ENCODE data around the gene USF2.

DNA sequence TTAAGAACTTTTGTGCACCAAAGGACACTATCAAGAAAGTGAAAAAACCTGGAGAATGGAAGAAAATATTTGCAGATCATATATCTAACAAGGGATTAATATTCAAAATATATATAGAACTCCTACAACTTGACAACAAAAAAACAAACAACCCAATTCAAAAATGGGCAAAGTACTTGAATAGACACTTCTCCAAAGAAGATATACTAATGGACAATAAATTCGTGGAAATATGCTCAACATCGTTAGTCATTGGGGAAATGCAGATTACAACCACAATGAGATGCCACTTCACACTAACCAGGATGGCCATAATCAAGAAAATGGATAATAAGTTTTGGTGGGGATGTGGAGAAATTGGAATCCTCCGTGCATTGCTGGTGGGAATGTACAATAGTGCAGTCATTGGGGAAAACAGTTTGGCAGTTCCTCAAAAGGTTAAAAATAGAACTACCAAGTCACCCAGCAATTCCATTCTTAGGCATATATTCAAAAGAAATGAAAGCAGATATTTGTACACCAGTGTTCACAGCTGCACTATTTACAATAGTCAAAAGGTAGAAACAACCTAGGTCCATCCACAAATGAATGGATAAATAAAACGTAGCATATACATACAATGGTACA lies 22.2 kb upstream of the USF2 start:
- TF ChIP-seq, protein P1, sequence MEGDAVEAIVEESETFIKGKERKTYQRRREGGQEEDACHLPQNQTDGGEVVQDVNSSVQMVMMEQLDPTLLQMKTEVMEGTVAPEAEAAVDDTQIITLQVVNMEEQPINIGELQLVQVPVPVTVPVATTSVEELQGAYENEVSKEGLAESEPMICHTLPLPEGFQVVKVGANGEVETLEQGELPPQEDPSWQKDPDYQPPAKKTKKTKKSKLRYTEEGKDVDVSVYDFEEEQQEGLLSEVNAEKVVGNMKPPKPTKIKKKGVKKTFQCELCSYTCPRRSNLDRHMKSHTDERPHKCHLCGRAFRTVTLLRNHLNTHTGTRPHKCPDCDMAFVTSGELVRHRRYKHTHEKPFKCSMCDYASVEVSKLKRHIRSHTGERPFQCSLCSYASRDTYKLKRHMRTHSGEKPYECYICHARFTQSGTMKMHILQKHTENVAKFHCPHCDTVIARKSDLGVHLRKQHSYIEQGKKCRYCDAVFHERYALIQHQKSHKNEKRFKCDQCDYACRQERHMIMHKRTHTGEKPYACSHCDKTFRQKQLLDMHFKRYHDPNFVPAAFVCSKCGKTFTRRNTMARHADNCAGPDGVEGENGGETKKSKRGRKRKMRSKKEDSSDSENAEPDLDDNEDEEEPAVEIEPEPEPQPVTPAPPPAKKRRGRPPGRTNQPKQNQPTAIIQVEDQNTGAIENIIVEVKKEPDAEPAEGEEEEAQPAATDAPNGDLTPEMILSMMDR (IDR thresholded peaks at IDR 0.05; ENCODE audit: insufficient read depth, low read depth, low read length) = no peak
- TF ChIP-seq EZH2 (IDR thresholded peaks at IDR 0.05; ENCODE audit: insufficient read depth, low read length) = no peak
